ENCODE measurements around the gene RIMBP3B.
"Not testable (repeated sequence)": the region's sequence is repeated elsewhere in the genome, so short reads cannot be mapped to it uniquely, and the experiment has no call there.

The RIMBP3B gene

GRCh38 chr22:21420180-21420763, 36.7 kb downstream of the RIMBP3B start:
- H3K36me3 ChIP-seq (ENCODE audit: control insufficient read depth, insufficient read depth, low read length, severe bottlenecking); DNase-seq (ENCODE audit: low read depth); H3K4me1 ChIP-seq (ENCODE audit: control insufficient read depth, insufficient read depth, low read length); H3K4me3 ChIP-seq (ENCODE audit: low read length); H3K9me3 ChIP-seq (ENCODE audit: control insufficient read depth, low read length); H3K9ac ChIP-seq (ENCODE audit: low read length); H3K27me3 ChIP-seq (replicated peaks; ENCODE audit: control insufficient read depth, insufficient read depth, low read length): not testable (repeated sequence)

- H3K4me1 ChIP-seq (ENCODE audit: control insufficient read depth, insufficient read depth, low read length); H3K9ac ChIP-seq (ENCODE audit: low read length); H3K9me3 ChIP-seq (ENCODE audit: control insufficient read depth, low read length); H3K27me3 ChIP-seq (replicated peaks; ENCODE audit: control insufficient read depth, insufficient read depth, low read length); DNase-seq (ENCODE audit: low read depth); H3K36me3 ChIP-seq (ENCODE audit: control insufficient read depth, insufficient read depth, low read length, severe bottlenecking); H3K4me3 ChIP-seq (ENCODE audit: low read length): not testable (repeated sequence)
Observed at GRCh38 chr22:21424084-21424709, 40.6 kb downstream of the RIMBP3B start.

- not testable (repeated sequence) for H3K4me3 ChIP-seq (ENCODE audit: low read length); DNase-seq (ENCODE audit: low read depth); H3K9ac ChIP-seq (ENCODE audit: low read length); H3K27me3 ChIP-seq (replicated peaks; ENCODE audit: control insufficient read depth, insufficient read depth, low read length); H3K36me3 ChIP-seq (ENCODE audit: control insufficient read depth, insufficient read depth, low read length, severe bottlenecking); H3K4me1 ChIP-seq (ENCODE audit: control insufficient read depth, insufficient read depth, low read length); H3K9me3 ChIP-seq (ENCODE audit: control insufficient read depth, low read length)
Observed at GRCh38 chr22:21434378-21435233, 51.1 kb downstream of the RIMBP3B start.

- not testable (repeated sequence) for H3K9me3 ChIP-seq (ENCODE audit: control insufficient read depth, low read length); DNase-seq (ENCODE audit: low read depth); H3K36me3 ChIP-seq (ENCODE audit: control insufficient read depth, insufficient read depth, low read length, severe bottlenecking); H3K4me3 ChIP-seq (ENCODE audit: low read length); H3K4me1 ChIP-seq (ENCODE audit: control insufficient read depth, insufficient read depth, low read length); H3K27me3 ChIP-seq (replicated peaks; ENCODE audit: control insufficient read depth, insufficient read depth, low read length); H3K9ac ChIP-seq (ENCODE audit: low read length)
Observed at GRCh38 chr22:21435998-21436810, 52.7 kb downstream of the RIMBP3B start.

GRCh38 chr22:21438013-21438412, 54.5 kb downstream of the RIMBP3B start:
- H3K4me3 ChIP-seq (ENCODE audit: low read length); H3K4me1 ChIP-seq (ENCODE audit: control insufficient read depth, insufficient read depth, low read length); DNase-seq (ENCODE audit: low read depth); H3K36me3 ChIP-seq (ENCODE audit: control insufficient read depth, insufficient read depth, low read length, severe bottlenecking); H3K9me3 ChIP-seq (ENCODE audit: control insufficient read depth, low read length); H3K27me3 ChIP-seq (replicated peaks; ENCODE audit: control insufficient read depth, insufficient read depth, low read length); H3K9ac ChIP-seq (ENCODE audit: low read length): not testable (repeated sequence)
